ENCODE data around the gene LAG3. TPM values are rescaled to one million over a fixed set of nuclear protein-coding genes. Genes with fewer than 3 reads are reported as not detected.

LAG3 gene
- polyA plus RNA-seq, 1 donor (not counting 4 experiments of a cell fraction or from before 2014, with no cell fraction given), result 0.09 TPM

DNA sequence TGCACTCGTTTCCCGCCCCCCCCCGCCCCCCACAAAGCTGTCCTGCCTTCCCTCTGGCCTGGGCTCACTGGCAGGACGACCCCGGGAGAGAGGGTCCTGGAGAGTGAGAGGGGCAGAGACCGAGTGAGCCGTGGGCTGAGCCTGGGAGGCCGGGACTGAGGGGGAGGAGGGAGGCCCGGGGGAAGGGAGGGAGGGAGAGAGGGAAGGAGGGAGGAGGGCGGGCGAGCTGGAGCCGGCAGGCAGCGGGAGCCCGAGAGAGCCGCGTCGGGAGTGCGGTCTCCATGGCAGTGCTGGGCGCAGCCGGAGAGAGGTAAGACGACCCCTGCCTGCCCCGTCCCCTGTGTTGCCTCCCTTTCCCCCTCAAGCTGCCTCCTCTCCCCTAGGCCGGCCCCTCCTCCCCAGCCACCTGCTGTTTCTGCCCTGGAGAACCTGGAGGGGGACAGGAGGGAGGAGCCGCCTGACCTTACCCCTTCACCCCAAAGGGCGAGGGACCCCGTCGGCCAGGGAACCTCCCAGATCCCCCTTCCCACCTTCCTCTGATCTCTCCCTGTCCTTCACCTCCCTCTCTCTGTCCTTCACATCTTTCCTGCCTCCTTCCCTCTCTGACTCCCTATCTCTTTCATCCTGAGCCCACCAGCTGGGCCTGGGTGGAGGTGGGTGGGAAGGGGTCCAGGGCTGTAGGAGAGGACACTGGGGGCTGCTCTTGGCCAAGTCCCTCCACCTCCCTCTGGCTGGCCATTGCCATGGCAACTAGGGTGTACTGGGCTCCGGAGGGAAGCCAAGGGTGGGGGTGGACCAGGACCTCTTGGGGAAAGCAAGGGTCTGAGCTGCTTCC, 49.5 kb downstream of the LAG3 start, which contains the start of gene GPR162:
GPR162 (plus strand) TSS at position 231 of the 835 bp plus-strand sequence. CDS start 2,078 bp downstream, outside the sequence.
- DNase-seq (ENCODE audit: low read depth, low spot score) (no peak), FAIRE-seq (no peak)
- Histone ChIP-seq H3K27ac (ENCODE audit: control insufficient read depth, insufficient read depth, low read length) (no peak within 1 kb of the TSS), H3K36me3 (ENCODE audit: control insufficient read depth in 2 of 2, extremely low read depth in 1 of 2, insufficient read depth in 2 of 2, low read length in 2 of 2) (no peaks in the 10 kb centered on the region), H3K9ac (ENCODE audit: control insufficient read depth, extremely low read depth, insufficient read depth, low read length) (no peak within 1 kb of the TSS), H3K4me3 (ENCODE audit: control insufficient read depth in 2 of 3, extremely low read depth in 1 of 3, insufficient read depth in 2 of 3, low read depth in 1 of 3, low read length in 3 of 3) (no peak within 1 kb of the TSS), H4K20me1 (ENCODE audit: control insufficient read depth, extremely low read depth, insufficient read depth, low read length) (no peaks in the 10 kb centered on the region), H2AFZ (ENCODE audit: control insufficient read depth, low read length) (peak within 1 kb of the TSS; percentile 46), H3K9me3 (ENCODE audit: control insufficient read depth, low read depth, low read length) (no peaks in the 10 kb centered on the region), H3K79me2 (ENCODE audit: control insufficient read depth, insufficient read depth, low read length) (no peaks in the 10 kb centered on the region), H3K27me3 (ENCODE audit: control insufficient read depth, extremely low read depth, insufficient read depth, low read length) (peaks cover 66% of the 10 kb centered on the region), H3K4me2 (ENCODE audit: control insufficient read depth, extremely low read depth, insufficient read depth, low read depth, low read length) (peak within 1 kb of the TSS; percentile 48), H3K4me1 (ENCODE audit: control insufficient read depth, extremely low read depth, insufficient read depth, low read length) (peaks cover 6% of the 10 kb centered on the region), H3K9me1 (ENCODE audit: control insufficient read depth, extremely low read depth, insufficient read depth, low read length) (no peaks in the 10 kb centered on the region)
- peak; percentile 76 for TF ChIP-seq EZH2 (IDR thresholded peaks at IDR 0.05; ENCODE audit: low read length)
- TF ChIP-seq, protein P1, sequence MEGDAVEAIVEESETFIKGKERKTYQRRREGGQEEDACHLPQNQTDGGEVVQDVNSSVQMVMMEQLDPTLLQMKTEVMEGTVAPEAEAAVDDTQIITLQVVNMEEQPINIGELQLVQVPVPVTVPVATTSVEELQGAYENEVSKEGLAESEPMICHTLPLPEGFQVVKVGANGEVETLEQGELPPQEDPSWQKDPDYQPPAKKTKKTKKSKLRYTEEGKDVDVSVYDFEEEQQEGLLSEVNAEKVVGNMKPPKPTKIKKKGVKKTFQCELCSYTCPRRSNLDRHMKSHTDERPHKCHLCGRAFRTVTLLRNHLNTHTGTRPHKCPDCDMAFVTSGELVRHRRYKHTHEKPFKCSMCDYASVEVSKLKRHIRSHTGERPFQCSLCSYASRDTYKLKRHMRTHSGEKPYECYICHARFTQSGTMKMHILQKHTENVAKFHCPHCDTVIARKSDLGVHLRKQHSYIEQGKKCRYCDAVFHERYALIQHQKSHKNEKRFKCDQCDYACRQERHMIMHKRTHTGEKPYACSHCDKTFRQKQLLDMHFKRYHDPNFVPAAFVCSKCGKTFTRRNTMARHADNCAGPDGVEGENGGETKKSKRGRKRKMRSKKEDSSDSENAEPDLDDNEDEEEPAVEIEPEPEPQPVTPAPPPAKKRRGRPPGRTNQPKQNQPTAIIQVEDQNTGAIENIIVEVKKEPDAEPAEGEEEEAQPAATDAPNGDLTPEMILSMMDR (optimal IDR thresholded peaks at IDR 0.05 in 1 of 3, IDR thresholded peaks at IDR 0.05 in 1 of 3, conservative IDR thresholded peaks at IDR 0.05 in 1 of 3; ENCODE audit: extremely low read depth in 1 of 3, insufficient read depth in 2 of 3, low read length in 3 of 3), result no peak
- dilution Hi-C loops (cut with MboI; ENCODE audit: extremely low pct_ligation_motif_present, low sequenced_read_pairs), result no loop called here

- dilution Hi-C loops (cut with MboI; ENCODE audit: extremely low pct_ligation_motif_present, low sequenced_read_pairs), result no loop called here
Observed at GRCh38 chr12:6822426-6823135, 50.3 kb downstream of the LAG3 start.

More at GRCh38 chr12:6822426-6823135, 50.3 kb downstream of the LAG3 start:
- no peak overlapping the region for H3K27ac ChIP-seq (ENCODE audit: control insufficient read depth, insufficient read depth, low read length)
- TF ChIP-seq EZH2 (IDR thresholded peaks at IDR 0.05; ENCODE audit: low read length), result no peak
- TF ChIP-seq, protein P1 (optimal IDR thresholded peaks at IDR 0.05 in 1 of 3, IDR thresholded peaks at IDR 0.05 in 1 of 3, conservative IDR thresholded peaks at IDR 0.05 in 1 of 3; ENCODE audit: extremely low read depth in 1 of 3, insufficient read depth in 2 of 3, low read length in 3 of 3), result no peak
- H3K27me3 ChIP-seq (ENCODE audit: control insufficient read depth, extremely low read depth, insufficient read depth, low read length), result peaks cover 66% of the 10 kb centered on the region
- no peaks in the 10 kb centered on the region for H3K9me3 ChIP-seq (ENCODE audit: control insufficient read depth, low read depth, low read length)
- no peaks in the 10 kb centered on the region for H3K79me2 ChIP-seq (ENCODE audit: control insufficient read depth, insufficient read depth, low read length)
- H3K9ac ChIP-seq (ENCODE audit: control insufficient read depth, extremely low read depth, insufficient read depth, low read length), result no peak overlapping the region
- no peak for DNase-seq (ENCODE audit: low read depth, low spot score)
- no peak overlapping the region for H3K4me3 ChIP-seq (ENCODE audit: control insufficient read depth in 2 of 3, extremely low read depth in 1 of 3, insufficient read depth in 2 of 3, low read depth in 1 of 3, low read length in 3 of 3)
- no peak for FAIRE-seq
- H2AFZ ChIP-seq (ENCODE audit: control insufficient read depth, low read length), result no peak overlapping the region
- H4K20me1 ChIP-seq (ENCODE audit: control insufficient read depth, extremely low read depth, insufficient read depth, low read length), result no peaks in the 10 kb centered on the region
- H3K4me2 ChIP-seq (ENCODE audit: control insufficient read depth, extremely low read depth, insufficient read depth, low read depth, low read length), result no peak overlapping the region
- H3K9me1 ChIP-seq (ENCODE audit: control insufficient read depth, extremely low read depth, insufficient read depth, low read length), result no peaks in the 10 kb centered on the region
- peaks cover 11% of the 10 kb centered on the region for H3K4me1 ChIP-seq (ENCODE audit: control insufficient read depth, extremely low read depth, insufficient read depth, low read length)
- H3K36me3 ChIP-seq (ENCODE audit: control insufficient read depth in 2 of 2, extremely low read depth in 1 of 2, insufficient read depth in 2 of 2, low read length in 2 of 2), result no peaks in the 10 kb centered on the region
